Fibroblast of lung (primary cell): ENCODE results near the gene ICE2.

Experiments used
- CTCF ChIP-seq, 2 donors: IDR thresholded peaks in 1 of 2; conservative IDR thresholded peaks in 1 of 2; 1 replicate in 1 of 2; 2 replicates in 1 of 2; pipeline ENCODE4 v1.5.1; 2011 to 2012; ENCODE audit warnings: low read length in 2 of 2, control low read depth in 1 of 2, inconsistent platforms in 1 of 2, low read depth in 1 of 2, mild to moderate bottlenecking in 1 of 2
- EZH2 ChIP-seq: IDR thresholded peaks from 2 replicates; pipeline ENCODE4 v1.5.1; 2012; ENCODE audit warnings: low read length, control low read depth, mild to moderate bottlenecking; ENCODE audit errors: missing control alignments

- TF ChIP-seq CTCF (conservative IDR thresholded peaks at IDR 0.05 in 1 of 2, IDR thresholded peaks at IDR 0.05 in 1 of 2; ENCODE audit: low read depth in 1 of 2, low read length in 2 of 2) (no peak), EZH2 (no peak)
Measured at GRCh38 chr15:60458721-60459120, 20.2 kb downstream of the ICE2 start.
